Measurements from ENCODE around the gene ISM1.

Gene ISM1

GRCh38 chr20:13283869-13284829, 63.1 kb downstream of the ISM1 start:
- no peak for DNase-seq (ENCODE audit: low read depth)

- no peak for DNase-seq (ENCODE audit: low read depth)
These were observed 63.8 kb downstream of the ISM1 start for GRCh38 chr20:13284830-13285229.

GRCh38 chr20:13285408-13285807, 64.3 kb downstream of the ISM1 start:
- DNase-seq (ENCODE audit: low read depth) = no peak

- DNase-seq (ENCODE audit: low read depth) = no peak
These were observed 65.0 kb downstream of the ISM1 start for GRCh38 chr20:13286052-13286451.

GRCh38 chr20:13286607-13287006, 65.5 kb downstream of the ISM1 start:
- no peak for DNase-seq (ENCODE audit: low read depth)

- no peak for DNase-seq (ENCODE audit: low read depth)
These were observed 67.3 kb downstream of the ISM1 start for GRCh38 chr20:13288357-13288756.

GRCh38 chr20:13289031-13289430, 68.0 kb downstream of the ISM1 start:
- DNase-seq (ENCODE audit: low read depth) = no peak

GRCh38 chr20:13290724-13291123, 69.7 kb downstream of the ISM1 start:
- no peak for DNase-seq (ENCODE audit: low read depth)

GRCh38 chr20:13291157-13291556, 70.1 kb downstream of the ISM1 start:
- no peak for DNase-seq (ENCODE audit: low read depth)

- DNase-seq (ENCODE audit: low read depth) = no peak
These were observed 71.3 kb downstream of the ISM1 start for GRCh38 chr20:13292201-13292885.

GRCh38 chr20:13294522-13294921, 73.4 kb downstream of the ISM1 start:
- DNase-seq (ENCODE audit: low read depth) = no peak

- DNase-seq (ENCODE audit: low read depth) = no peak
These were observed 74.6 kb downstream of the ISM1 start for GRCh38 chr20:13295637-13296036.

- no peak for DNase-seq (ENCODE audit: low read depth)
These were observed 75.0 kb downstream of the ISM1 start for GRCh38 chr20:13296070-13296469.

GRCh38 chr20:13297147-13297899, 76.2 kb downstream of the ISM1 start:
- no peak for DNase-seq (ENCODE audit: low read depth)

GRCh38 chr20:13298692-13299373, 77.8 kb downstream of the ISM1 start:
- no peak for DNase-seq (ENCODE audit: low read depth)

GRCh38 chr20:13299401-13299800, 78.3 kb downstream of the ISM1 start:
- no peak for DNase-seq (ENCODE audit: low read depth)

GRCh38 chr20:13301596-13301995, 80.5 kb downstream of the ISM1 start:
- no peak for DNase-seq (ENCODE audit: low read depth)

- DNase-seq (ENCODE audit: low read depth) = no peak
These were observed 81.8 kb downstream of the ISM1 start for GRCh38 chr20:13302647-13303450.

GRCh38 chr20:13305284-13305683, 84.2 kb downstream of the ISM1 start:
- no peak for DNase-seq (ENCODE audit: low read depth)

GRCh38 chr20:13307562-13308163, 86.6 kb downstream of the ISM1 start:
- DNase-seq (ENCODE audit: low read depth) = no peak

- DNase-seq (ENCODE audit: low read depth) = no peak
These were observed 91.2 kb downstream of the ISM1 start for GRCh38 chr20:13312300-13312699.

Measured in stimulated activated CD8-positive, alpha-beta memory T cell treated with anti-CD3 and anti-CD28 coated beads, Interleukin-12 subunit alpha, Interleukin-12 subunit beta, amount 100 ng/mL, for 4 hours (primary cell).